Fibroblast of skin of right quadriceps (primary cell): ENCODE measurements around the gene PIP5K1C.
"Not testable (repeated sequence)": the region's sequence is repeated elsewhere in the genome, so short reads cannot be mapped to it uniquely, and the experiment has no call there.

Experiments used
- DNase-seq: peaks from one replicate; pipeline ENCODE4 v3.0.0-alpha.2; 2013

Gene PIP5K1C

DNA sequence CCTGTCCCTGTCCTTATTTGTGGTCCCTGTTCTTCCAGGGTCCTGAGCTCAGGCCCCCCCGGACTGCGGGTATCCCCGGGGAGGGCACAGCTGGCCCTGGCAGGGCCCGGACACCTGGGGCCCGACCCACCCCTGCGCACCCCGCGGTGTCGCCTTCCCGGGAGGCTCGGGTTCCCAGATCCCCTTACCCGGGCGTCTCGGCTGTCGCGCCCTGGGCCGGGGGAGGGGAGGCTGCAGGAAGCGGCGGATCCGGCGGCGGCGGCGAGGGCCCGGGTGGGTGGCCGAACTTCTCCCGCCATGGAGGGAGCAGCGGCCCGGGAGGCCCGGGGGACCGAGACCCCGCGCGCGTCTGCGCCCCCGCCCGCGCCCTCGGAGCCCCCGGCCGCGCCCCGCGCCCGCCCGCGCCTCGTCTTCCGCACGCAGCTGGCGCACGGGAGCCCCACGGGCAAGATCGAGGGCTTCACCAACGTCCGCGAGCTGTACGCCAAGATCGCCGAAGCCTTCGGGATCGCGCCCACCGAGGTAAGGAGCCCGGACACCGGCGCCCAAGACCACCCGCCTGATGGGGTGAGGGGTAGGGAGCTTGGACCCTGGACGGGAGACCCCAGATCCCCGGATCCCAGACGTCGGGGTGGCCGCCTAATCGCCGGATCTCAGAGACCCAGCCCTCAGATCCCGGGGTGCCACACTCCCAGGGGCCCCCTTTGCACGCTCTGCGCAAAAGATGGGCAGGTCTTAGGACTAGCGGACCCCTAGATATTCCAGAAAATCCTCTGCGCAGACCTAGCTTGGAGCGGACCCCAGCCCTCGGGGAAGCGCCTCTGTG is 114.8 kb downstream of the PIP5K1C start, which contains the start of gene GIPC3:
Gene GIPC3, plus strand, starts transcription at position 178 of the 826 bp plus-strand sequence. Its CDS starts 120 bp downstream, at position 298.
- DNase-seq: no peak

DNA sequence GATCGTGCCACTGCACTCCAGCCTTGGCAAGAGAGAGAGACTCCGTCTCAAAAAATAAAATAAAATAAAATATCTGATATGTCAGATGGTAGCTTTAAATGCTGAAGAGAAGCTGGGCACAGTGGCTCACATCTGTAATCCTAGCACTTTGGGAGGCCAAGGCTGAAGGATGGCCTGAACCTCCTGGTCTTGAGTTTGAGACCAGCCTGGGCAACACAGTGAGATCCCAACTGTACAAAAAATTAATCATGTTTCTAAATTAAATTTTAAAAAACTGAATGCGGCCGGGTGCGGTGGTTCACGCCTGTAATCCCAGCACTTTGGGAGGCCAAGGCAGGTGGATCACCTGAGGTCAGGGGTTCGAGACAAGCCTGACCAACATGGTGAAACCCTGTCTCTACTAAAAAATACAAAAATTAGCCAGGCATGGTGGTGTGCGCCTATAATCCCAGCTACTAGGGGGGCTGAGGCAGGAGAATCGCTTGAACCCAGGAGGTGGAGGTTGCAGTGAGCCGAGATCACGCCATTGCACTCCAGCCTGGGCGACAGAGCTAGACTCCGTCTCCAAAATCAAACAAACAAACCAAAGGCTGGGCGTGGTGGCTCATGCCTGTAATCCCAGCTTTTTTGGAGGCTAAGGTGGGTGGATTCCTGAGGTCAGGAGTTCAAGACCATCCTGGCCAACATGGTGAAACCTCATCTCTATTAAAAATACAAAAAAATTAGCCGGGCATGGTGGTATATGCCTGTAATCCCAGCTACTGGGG is 116.0 kb downstream of the PIP5K1C start:
- DNase-seq: not testable (repeated sequence)

DNA sequence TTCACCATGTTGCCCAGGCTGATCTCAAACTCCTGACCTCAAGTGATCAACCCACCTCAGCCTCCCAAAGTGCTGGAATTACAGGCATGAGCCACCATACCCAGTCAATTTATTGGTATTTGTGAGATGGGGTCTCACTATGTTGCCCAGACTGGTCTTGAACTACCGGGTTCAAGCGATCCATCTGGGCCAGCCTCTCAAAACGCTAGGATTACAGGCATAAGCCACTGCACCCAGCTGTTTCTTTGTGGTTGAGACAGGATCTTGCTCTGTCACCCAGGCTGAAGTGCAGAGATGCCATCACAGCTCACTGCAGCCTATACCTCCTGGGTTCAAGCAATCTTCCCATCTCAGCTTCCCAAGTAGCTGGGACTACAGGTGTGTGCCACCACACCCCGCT is 118.5 kb downstream of the PIP5K1C start:
- DNase-seq: not testable (repeated sequence)
